ENCODE measurements around the gene CCDC136.

CCDC136 gene

GRCh38 chr7:128831994-128832879 lies 40.5 kb downstream of the CCDC136 start:
- DNase-seq (ENCODE audit: low spot score): peak; percentile 87

GRCh38 chr7:128832880-128833147 lies 41.0 kb downstream of the CCDC136 start:
- DNase-seq (ENCODE audit: low spot score): no peak

GRCh38 chr7:128833148-128833945 lies 41.6 kb downstream of the CCDC136 start:
- DNase-seq (ENCODE audit: low spot score): peak; percentile 86

DNA sequence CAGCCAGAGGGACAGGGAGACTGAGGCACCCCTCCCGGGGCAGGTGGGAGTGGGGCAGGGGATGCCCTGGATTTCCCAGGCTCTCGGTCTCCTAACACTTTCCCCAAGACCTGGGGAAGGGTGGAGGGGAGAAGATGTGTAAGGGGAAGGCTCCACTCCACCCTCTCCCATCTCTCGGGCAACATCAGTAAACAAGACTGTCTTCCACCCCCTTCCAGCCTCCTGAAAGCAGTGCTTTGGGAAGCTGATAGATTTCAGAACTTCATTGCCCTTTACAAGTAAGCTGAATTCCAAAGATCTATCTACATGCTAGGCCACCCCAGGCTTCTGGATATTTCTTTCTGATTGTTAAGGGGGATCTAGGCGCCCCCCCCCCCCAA lies 42.2 kb downstream of the CCDC136 start:
- no peak for DNase-seq (ENCODE audit: low spot score)

GRCh38 chr7:128835231-128835751 lies 43.5 kb downstream of the CCDC136 start:
- no peak for DNase-seq (ENCODE audit: low spot score)

DNA sequence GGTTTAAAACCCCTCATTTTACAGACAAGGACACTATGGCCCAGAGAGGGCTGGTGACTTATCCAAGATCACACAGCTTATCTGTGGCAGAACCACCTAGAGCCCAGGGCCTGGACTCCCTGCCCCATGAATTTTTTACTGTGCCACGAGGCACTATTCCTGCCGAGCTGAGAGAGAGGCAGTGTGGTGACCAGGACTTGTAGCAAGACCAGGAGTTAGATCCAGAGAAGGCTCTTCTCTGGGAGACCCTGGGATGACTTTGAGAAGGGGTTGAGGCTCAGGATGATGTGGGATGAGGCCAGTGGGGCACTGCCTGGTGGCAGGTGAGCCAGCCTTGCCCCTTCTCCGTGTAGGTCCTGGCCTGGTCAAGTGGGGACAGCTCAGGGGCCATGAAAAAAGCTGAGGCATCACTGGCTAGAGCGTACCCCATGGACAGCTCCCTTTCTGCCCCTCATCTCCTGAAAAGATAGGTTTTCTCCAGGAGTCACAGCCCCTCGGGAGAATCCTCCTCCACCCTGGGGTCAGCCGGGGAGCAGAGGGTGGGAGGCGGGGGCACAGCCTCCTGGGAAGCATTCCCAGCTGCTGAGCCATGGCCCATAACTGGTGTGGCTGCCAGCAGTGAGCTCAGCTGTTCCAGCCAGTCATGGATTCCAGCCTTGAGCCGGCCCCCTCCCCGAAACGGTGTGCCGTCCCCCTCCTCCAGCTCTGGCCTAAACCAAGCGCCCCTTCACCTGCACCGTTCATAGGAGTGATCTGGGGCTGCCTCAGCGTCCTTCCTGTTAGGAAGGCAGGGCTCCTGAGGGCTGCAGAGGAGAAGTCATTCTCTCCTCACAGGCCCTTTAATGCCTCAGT lies 44.2 kb downstream of the CCDC136 start:
- DNase-seq (ENCODE audit: low spot score): no peak

DNA sequence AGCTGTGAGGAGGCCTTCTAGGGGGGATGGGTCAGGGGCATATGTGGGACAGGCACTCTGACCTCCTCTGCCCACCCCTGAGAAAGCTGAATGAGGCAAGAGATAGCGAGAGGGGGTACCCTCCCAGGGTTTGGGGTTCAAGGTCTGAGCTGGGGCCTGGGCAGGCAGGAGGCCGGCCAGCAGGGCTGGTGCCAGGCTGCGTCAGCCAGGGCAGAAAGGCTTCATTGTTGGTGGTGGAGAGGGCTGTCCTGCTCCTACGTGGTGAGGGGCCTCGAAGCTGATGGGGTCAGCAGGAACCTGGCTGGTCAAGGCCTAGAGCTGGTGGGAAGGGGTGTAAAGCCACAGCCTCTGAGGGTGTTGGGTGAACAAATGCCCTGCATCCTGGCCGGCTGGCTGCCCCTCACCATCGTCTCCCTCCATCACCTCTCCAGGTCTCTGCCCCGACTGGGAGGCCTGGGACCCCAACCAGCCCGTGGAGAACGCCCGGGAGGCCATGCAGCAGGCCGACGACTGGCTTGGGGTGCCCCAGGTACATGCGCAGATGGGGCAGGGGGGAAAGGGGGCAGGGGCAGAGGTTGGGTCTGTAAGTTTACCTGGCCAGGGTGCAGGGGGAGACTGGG lies 45.1 kb downstream of the CCDC136 start:
- DNase-seq (ENCODE audit: low spot score): no peak

- no peak for DNase-seq (ENCODE audit: low spot score)
Observed at GRCh38 chr7:128837521-128837921, 45.8 kb downstream of the CCDC136 start.

DNA sequence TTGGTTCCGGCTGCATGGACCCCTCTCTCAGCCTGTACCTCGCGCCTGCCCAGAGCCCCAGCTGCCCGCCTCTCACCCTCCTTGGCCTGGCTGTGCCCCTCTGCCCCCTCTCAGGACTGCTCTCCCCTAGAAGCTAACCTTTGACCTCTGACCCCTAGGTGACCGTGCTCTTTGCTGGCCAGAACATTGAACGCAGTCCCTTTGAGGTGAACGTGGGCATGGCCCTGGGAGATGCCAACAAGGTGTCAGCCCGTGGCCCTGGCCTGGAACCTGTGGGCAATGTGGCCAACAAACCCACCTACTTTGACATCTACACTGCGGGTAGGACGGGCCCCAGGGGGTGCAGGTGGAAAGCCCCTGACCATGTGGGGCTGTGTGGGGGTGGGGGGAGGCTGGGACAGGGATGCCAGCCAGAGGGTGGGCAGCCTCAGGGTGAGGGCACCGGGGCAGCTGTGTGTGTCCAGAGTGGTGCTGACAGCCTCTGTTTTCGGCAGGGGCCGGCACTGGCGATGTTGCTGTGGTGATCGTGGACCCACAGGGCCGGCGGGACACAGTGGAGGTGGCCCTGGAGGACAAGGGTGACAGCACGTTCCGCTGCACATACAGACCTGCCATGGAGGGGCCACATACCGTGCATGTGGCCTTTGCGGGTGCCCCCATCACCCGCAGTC lies 46.5 kb downstream of the CCDC136 start:
- DNase-seq (ENCODE audit: low spot score): no peak

GRCh38 chr7:128838981-128839731 lies 47.4 kb downstream of the CCDC136 start:
- DNase-seq (ENCODE audit: low spot score): no peak

DNA sequence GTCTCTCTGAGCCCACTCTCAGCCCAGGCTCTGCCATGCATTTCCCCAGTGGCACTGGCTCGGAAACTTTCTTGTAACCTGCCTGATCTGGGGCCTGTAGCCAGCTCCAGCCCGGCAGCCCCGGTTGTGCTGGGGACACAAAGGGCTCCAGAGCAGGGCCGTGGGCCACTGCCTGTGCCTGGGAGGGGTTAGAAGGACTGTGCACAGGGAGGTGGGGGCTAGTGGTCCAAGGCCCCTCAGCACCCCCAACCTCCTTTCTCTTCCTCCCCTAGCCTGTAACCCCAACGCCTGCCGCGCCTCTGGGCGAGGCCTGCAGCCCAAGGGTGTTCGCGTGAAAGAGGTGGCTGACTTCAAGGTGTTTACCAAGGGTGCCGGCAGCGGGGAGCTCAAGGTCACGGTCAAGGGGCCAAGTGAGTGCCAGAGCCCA lies 48.0 kb downstream of the CCDC136 start:
- no peak for DNase-seq (ENCODE audit: low spot score)

DNA sequence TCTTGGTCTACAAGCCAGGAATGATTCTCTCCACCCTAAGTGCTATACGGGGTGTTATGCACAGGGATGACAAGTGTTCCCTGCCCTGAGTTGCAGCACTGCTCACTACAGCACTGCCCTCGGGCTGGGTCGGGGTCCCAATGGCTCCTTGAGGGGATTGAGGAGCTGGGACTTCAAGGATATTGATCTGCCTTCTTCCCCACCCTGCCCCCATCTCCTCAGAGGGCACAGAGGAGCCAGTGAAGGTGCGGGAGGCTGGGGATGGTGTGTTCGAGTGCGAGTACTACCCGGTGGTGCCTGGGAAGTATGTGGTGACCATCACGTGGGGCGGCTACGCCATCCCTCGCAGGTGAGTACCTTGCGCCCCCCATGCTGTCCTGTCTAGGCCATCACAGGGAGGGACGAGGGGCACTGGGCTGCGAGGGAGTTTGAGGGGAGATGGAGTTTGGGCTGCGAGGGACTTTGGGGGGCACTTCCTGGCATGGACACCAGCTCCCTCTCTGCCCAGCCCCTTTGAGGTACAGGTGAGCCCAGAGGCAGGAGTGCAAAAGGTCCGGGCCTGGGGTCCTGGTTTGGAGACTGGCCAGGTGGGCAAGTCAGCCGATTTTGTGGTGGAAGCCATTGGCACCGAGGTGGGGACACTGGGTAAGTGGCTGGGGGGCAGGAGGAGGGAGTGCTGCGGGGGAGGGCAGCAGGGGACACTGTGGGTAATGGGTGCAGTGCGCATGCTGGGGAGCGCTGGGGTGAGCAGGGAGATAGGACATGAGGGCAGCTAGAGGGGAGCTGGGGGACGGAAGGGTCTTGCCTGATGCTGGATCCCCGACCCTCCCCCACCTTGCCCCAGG lies 48.8 kb downstream of the CCDC136 start:
- DNase-seq (ENCODE audit: low spot score): no peak

DNA sequence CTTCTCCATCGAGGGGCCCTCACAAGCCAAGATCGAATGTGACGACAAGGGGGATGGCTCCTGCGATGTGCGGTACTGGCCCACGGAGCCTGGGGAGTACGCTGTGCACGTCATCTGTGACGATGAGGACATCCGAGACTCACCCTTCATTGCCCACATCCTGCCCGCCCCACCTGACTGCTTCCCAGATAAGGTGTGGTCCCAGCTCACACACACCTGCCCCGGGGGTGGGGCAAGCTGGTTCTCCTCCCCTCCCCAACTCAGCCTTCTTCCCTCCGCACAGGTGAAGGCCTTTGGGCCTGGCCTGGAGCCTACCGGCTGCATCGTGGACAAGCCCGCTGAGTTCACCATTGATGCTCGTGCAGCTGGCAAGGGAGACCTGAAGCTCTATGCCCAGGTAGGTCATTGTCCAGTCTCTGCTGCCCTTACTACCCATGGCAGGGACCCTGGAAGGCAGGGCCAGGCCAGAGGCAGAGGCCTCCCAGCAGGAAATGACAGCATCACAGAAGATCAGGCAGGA lies 49.5 kb downstream of the CCDC136 start:
- no peak for DNase-seq (ENCODE audit: low spot score)

GRCh38 chr7:128841921-128842673 lies 50.3 kb downstream of the CCDC136 start:
- DNase-seq (ENCODE audit: low spot score): peak; percentile 44

DNA sequence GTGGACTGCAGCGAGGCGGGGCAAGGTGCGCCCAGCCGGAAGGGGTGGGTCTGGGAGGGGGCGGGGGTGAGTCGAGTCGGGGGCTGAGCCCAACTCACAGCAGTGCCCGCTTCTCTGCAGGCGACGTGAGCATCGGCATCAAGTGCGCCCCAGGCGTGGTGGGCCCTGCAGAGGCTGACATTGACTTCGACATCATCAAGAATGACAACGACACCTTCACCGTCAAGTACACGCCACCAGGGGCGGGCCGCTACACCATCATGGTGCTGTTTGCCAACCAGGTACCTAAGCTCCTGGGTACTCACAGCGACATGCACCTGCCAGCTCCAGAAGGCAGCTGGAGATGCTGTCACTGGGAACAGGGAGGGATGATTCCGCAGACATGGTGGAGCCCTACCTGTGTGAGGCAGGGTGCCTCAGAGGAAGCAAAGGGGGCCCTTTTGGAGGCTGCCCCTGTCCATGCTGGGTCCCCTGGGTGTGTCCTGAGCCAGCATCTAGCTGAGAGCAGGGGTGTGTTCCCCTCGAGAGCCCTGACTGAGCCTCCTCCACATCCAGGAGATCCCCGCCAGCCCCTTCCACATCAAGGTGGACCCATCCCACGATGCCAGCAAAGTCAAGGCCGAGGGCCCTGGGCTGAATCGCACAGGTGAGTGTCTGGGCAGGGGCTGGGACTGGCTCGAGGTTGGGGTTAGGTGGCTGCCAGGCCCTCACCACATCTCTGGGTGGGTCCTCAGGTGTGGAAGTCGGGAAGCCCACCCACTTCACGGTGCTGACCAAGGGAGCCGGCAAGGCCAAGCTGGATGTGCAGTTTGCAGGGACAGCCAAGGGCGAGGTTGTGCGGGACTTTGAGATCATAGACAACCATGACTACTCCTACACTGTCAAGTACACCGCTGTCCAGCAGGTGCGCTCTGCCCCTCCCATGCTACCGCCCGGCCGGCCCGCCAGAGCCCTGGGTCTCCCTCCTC lies 51.2 kb downstream of the CCDC136 start:
- DNase-seq (ENCODE audit: low spot score): no peak

DNA sequence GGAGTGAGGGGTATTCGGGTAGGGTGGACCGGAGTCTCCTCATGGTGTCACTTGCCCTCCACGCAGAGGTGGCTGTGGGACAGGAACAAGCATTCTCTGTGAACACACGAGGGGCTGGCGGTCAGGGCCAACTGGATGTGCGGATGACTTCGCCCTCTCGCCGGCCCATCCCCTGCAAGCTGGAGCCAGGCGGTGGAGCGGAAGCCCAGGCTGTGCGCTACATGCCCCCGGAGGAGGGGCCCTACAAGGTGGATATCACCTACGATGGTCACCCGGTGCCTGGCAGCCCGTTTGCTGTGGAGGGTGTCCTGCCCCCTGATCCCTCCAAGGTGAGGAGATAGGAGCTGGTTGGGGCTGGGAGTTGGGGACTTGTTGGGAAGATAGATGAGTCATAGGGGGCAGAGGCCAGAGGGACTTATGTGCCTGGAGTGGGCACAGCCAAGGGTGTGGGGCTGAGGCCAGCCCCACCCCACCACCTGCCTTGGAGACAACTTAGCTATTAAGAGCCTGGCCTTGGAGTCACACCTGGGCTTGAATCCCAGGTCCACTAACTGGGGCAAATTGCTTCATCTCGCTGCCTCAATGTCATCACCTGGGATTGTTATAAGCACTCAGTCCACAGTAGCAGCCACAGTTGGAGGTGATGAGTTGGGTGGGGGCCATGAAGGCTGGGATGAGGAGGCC lies 52.3 kb downstream of the CCDC136 start:
- DNase-seq (ENCODE audit: low spot score): no peak

Data from SK-N-DZ (cell line).